ENCODE results near the gene JAM3. TPM values are rescaled to one million over a fixed set of nuclear protein-coding genes. Genes with fewer than 3 reads are reported as not detected.
A peak's percentile ranks its signal among the peaks of the same experiment; 100 is the strongest.

JAM3 gene
- total RNA-seq, 1 donor from 2014 or later = 68.1 TPM

- H3K27ac ChIP-seq = no peak overlapping the region
- H3K79me2 ChIP-seq (ENCODE audit: low read depth) = no peaks in the 10 kb centered on the region
- Mint-ChIP-seq H3K36me3 (no peaks in the 10 kb centered on the region), H3K9me3 (peaks cover 2% of the 10 kb centered on the region), H3K4me3 (no peak overlapping the region), H3K4me1 (peaks cover 46% of the 10 kb centered on the region), H3K27me3 (ENCODE audit: insufficient read depth, low read depth) (peaks cover 5% of the 10 kb centered on the region), H3K27ac (peak overlapping the region; percentile 9)
- no peak for DNase-seq (ENCODE audit: low spot score)
- H3K4me1 ChIP-seq = peaks cover 26% of the 10 kb centered on the region
- H3K36me3 ChIP-seq = no peaks in the 10 kb centered on the region
- no peak overlapping the region for H3K4me2 ChIP-seq
- H3K9ac ChIP-seq = no peak overlapping the region
- H3K4me3 ChIP-seq = no peak overlapping the region
- peaks cover 9% of the 10 kb centered on the region for H3K27me3 ChIP-seq
- no peaks in the 10 kb centered on the region for H3K9me3 ChIP-seq (ENCODE audit: low read depth)
- H3F3A ChIP-seq (ENCODE audit: low read depth) = peaks cover 19% of the 10 kb centered on the region
- TF ChIP-seq EZH2phosphoT487 (IDR thresholded peaks at IDR 0.05) (no peak), EZH2 (IDR thresholded peaks at IDR 0.05) (no peak), CTCF (IDR thresholded peaks at IDR 0.05) (no peak)
- no peaks in the 10 kb centered on the region for H4K20me1 ChIP-seq (ENCODE audit: low read depth)
- H2AFZ ChIP-seq (replicated peaks) = no peak overlapping the region
Measured at GRCh38 chr11:134041349-134041748, 27.5 kb upstream of the JAM3 start.

GRCh38 chr11:134041791-134042696, 26.8 kb upstream of the JAM3 start:
- no peaks in the 10 kb centered on the region for H4K20me1 ChIP-seq (ENCODE audit: low read depth)
- H3K27ac ChIP-seq = no peak overlapping the region
- H3F3A ChIP-seq (ENCODE audit: low read depth) = peaks cover 16% of the 10 kb centered on the region
- H3K79me2 ChIP-seq (ENCODE audit: low read depth) = no peaks in the 10 kb centered on the region
- Mint-ChIP-seq H3K4me1 (peaks cover 47% of the 10 kb centered on the region), H3K36me3 (no peaks in the 10 kb centered on the region), H3K9me3 (peaks cover 2% of the 10 kb centered on the region), H3K27ac (no peak overlapping the region), H3K4me3 (no peak overlapping the region), H3K27me3 (ENCODE audit: insufficient read depth, low read depth) (peaks cover 8% of the 10 kb centered on the region)
- H3K4me1 ChIP-seq = peaks cover 26% of the 10 kb centered on the region
- no peak for DNase-seq (ENCODE audit: low spot score)
- TF ChIP-seq EZH2phosphoT487 (IDR thresholded peaks at IDR 0.05) (no peak), EZH2 (IDR thresholded peaks at IDR 0.05) (no peak), CTCF (IDR thresholded peaks at IDR 0.05) (no peak)
- H3K9ac ChIP-seq = no peak overlapping the region
- H3K4me2 ChIP-seq = no peak overlapping the region
- H3K4me3 ChIP-seq = no peak overlapping the region
- peaks cover 9% of the 10 kb centered on the region for H3K27me3 ChIP-seq
- H3K9me3 ChIP-seq (ENCODE audit: low read depth) = no peaks in the 10 kb centered on the region
- H3K36me3 ChIP-seq = no peaks in the 10 kb centered on the region
- H2AFZ ChIP-seq (replicated peaks) = no peak overlapping the region

GRCh38 chr11:134043821-134044420, 25.0 kb upstream of the JAM3 start:
- H3K9me3 ChIP-seq (ENCODE audit: low read depth) = no peaks in the 10 kb centered on the region
- no peaks in the 10 kb centered on the region for H3K36me3 Mint-ChIP-seq
- TF ChIP-seq EZH2phosphoT487 (IDR thresholded peaks at IDR 0.05) (no peak), CTCF (IDR thresholded peaks at IDR 0.05) (no peak), EZH2 (IDR thresholded peaks at IDR 0.05) (no peak)
- H3K36me3 ChIP-seq = no peaks in the 10 kb centered on the region
- H3K4me3 ChIP-seq = no peak overlapping the region
- no peak overlapping the region for H3K4me2 ChIP-seq
- H3K79me2 ChIP-seq (ENCODE audit: low read depth) = no peaks in the 10 kb centered on the region
- no peak overlapping the region for H3K27ac Mint-ChIP-seq
- H3K4me1 ChIP-seq = peaks cover 15% of the 10 kb centered on the region
- no peak overlapping the region for H2AFZ ChIP-seq (replicated peaks)
- peaks cover 33% of the 10 kb centered on the region for H3K4me1 Mint-ChIP-seq
- H3K9ac ChIP-seq = no peak overlapping the region
- H3K4me3 Mint-ChIP-seq = no peak overlapping the region
- H3K27ac ChIP-seq = no peak overlapping the region
- H3K27me3 ChIP-seq = no peaks in the 10 kb centered on the region
- no peak for DNase-seq (ENCODE audit: low spot score)
- H3K27me3 Mint-ChIP-seq (ENCODE audit: insufficient read depth, low read depth) = peaks cover 8% of the 10 kb centered on the region
- peaks cover 2% of the 10 kb centered on the region for H3K9me3 Mint-ChIP-seq
- H4K20me1 ChIP-seq (ENCODE audit: low read depth) = no peaks in the 10 kb centered on the region
- H3F3A ChIP-seq (ENCODE audit: low read depth) = no peaks in the 10 kb centered on the region
